ENCODE data around the gene DTX4.
"Not testable (repeated sequence)": the region's sequence is repeated elsewhere in the genome, so short reads cannot be mapped to it uniquely, and the experiment has no call there.

Gene DTX4

GRCh38 chr11:59171508-59172322, at the start of gene DTX4:
Gene DTX4 (plus strand): TSS chr11:59172132. CDS start chr11:59172596, 464 bp downstream.
- DNase-seq (ENCODE audit: low read depth) = peak; percentile 85

- peak; percentile 83 for DNase-seq (ENCODE audit: low read depth)
Observed at GRCh38 chr11:59135648-59136461, 36.1 kb upstream of the DTX4 start.

- DNase-seq (ENCODE audit: low read depth) = not testable (repeated sequence)
Observed at GRCh38 chr11:59136551-59136950, 35.4 kb upstream of the DTX4 start.

- no peak for DNase-seq (ENCODE audit: low read depth)
Observed at GRCh38 chr11:59137190-59137589, 34.7 kb upstream of the DTX4 start.

- DNase-seq (ENCODE audit: low read depth) = no peak
Observed at GRCh38 chr11:59138643-59139042, 33.3 kb upstream of the DTX4 start.

GRCh38 chr11:59141191-59141590, 30.7 kb upstream of the DTX4 start:
- DNase-seq (ENCODE audit: low read depth) = no peak

GRCh38 chr11:59141673-59142460, 30.1 kb upstream of the DTX4 start:
- no peak for DNase-seq (ENCODE audit: low read depth)

GRCh38 chr11:59142530-59143507, 29.1 kb upstream of the DTX4 start, which contains the start of gene FAM111A:
Gene FAM111A (plus strand): TSS chr11:59142856. CDS start chr11:59148873, 6,017 bp downstream.
- peak; percentile 70 for DNase-seq (ENCODE audit: low read depth)

GRCh38 chr11:59144096-59144495, 27.8 kb upstream of the DTX4 start:
- no peak for DNase-seq (ENCODE audit: low read depth)

- DNase-seq (ENCODE audit: low read depth) = peak; percentile 53
Observed at GRCh38 chr11:59144579-59145345, 27.2 kb upstream of the DTX4 start.

- DNase-seq (ENCODE audit: low read depth) = no peak
Observed at GRCh38 chr11:59145534-59145933, 26.4 kb upstream of the DTX4 start.

GRCh38 chr11:59151761-59152160, 20.2 kb upstream of the DTX4 start:
- DNase-seq (ENCODE audit: low read depth) = no peak

GRCh38 chr11:59152312-59152951, 19.5 kb upstream of the DTX4 start:
- no peak for DNase-seq (ENCODE audit: low read depth)

- no peak for DNase-seq (ENCODE audit: low read depth)
Observed at GRCh38 chr11:59154610-59155009, 17.3 kb upstream of the DTX4 start.

- DNase-seq (ENCODE audit: low read depth) = no peak
Observed at GRCh38 chr11:59157433-59157832, 14.5 kb upstream of the DTX4 start.

GRCh38 chr11:59158206-59159068, 13.5 kb upstream of the DTX4 start:
- DNase-seq (ENCODE audit: low read depth) = no peak

- no peak for DNase-seq (ENCODE audit: low read depth)
Observed at GRCh38 chr11:59164028-59164427, 7.9 kb upstream of the DTX4 start.

- DNase-seq (ENCODE audit: low read depth) = no peak
Observed at GRCh38 chr11:59172345-59173079, 580 bp downstream of the DTX4 start.
